K562 (cell line): ENCODE data around the gene EFS. TPM values are rescaled to one million over a fixed set of nuclear protein-coding genes. Genes with fewer than 3 reads are reported as not detected.

ENCODE experiments used
- ATAC-seq: fragments of 200-7000 bp; cut with Tn5 transposase; 3 replicates; pipeline ENCODE4 v1.9.1; 2020; ENCODE audit warnings: moderate library complexity
- BruUV-seq: library from RNA; stranded (reverse); fragments of 400-500 nt; replicated peaks from 2 replicates; lab custom pipeline; 2021; lab: Mats Ljungman, UMichigan
- CTCF ChIA-PET: fragments of 300-600 bp; formaldehyde crosslinking; extraction: SDS; loops from one replicate; lab custom pipeline; 2021; ENCODE audit warnings: low intra/inter-chr PET ratio; lab: Yijun Ruan, JAX
- POLR2A ChIA-PET: fragments of 300-600, 350-650 bp; sonication (Branson Sonifier 250); formaldehyde crosslinking; extraction: SDS; loops from one replicate; lab custom pipeline; 2021; ENCODE audit warnings: antibody characterized with exemption, inconsistent platforms; lab: Yijun Ruan, JAX
- DNase-seq, 4 experiments: peaks; one replicate each; pipeline versions ENCODE4 v3.0.0 to v3.0.0-alpha.2; 2011 to 2018; ENCODE audit warnings: low spot score in 3 of 4, mixed read lengths in 3 of 4; ENCODE audit errors: extremely low read depth in 1 of 4
- FAIRE-seq: peaks from 2 replicates; lab custom pipeline; 2011; peaks lifted over from hg19 to GRCh38; lab: Jason Lieb, UNC
- H2AFZ ChIP-seq: 2 replicates; pipeline ENCODE4 v1.6.0; 2011; ENCODE audit warnings: low read depth, low read length, control low read depth, inconsistent platforms
- H3K27ac ChIP-seq: fragments of 200-600 bp; 3 replicates; pipeline ENCODE4 v1.8.0; 2011; ENCODE audit warnings: low read depth, mild to moderate bottlenecking, control low read depth, inconsistent platforms, low read length, moderate library complexity, mixed read lengths; ENCODE audit errors: extremely low read depth
- H3K27me3 ChIP-seq, 2 experiments: fragments of 300-600 bp in 1 of 2; 2 replicates in 1 of 2; 3 replicates in 1 of 2; pipeline versions ENCODE4 v1.6.0 to v1.8.0; 2011; ENCODE audit warnings: inconsistent platforms in 2 of 2, low read length in 2 of 2, mild to moderate bottlenecking in 1 of 2, mixed read lengths in 1 of 2, moderate library complexity in 1 of 2; ENCODE audit not compliant: control insufficient read depth in 2 of 2, insufficient read depth in 2 of 2
- H3K36me3 ChIP-seq: fragments of 300-600 bp; 3 replicates; pipeline ENCODE4 v1.8.0; 2011; ENCODE audit warnings: mild to moderate bottlenecking, low read length, inconsistent platforms; ENCODE audit not compliant: control insufficient read depth, insufficient read depth
- H3K4me1 ChIP-seq, 2 experiments: fragments of 200-600 bp in 1 of 2; replicated peaks in 1 of 2; 2 replicates in 1 of 2; 3 replicates in 1 of 2; pipeline versions ENCODE4 v1.5.1 to v1.8.0; 2011; ENCODE audit warnings: inconsistent platforms in 2 of 2, low read length in 2 of 2, mild to moderate bottlenecking in 1 of 2, mixed read lengths in 1 of 2, moderate library complexity in 1 of 2; ENCODE audit not compliant: control insufficient read depth in 2 of 2, insufficient read depth in 2 of 2
- H3K4me2 ChIP-seq: 2 replicates; pipeline ENCODE4 v1.6.1; 2011; ENCODE audit warnings: low read length, control low read depth, inconsistent platforms, mixed read lengths; ENCODE audit not compliant: insufficient read depth
- H3K4me3 ChIP-seq: fragments of 200-600 bp; sonication (generic), shearing (Covaris generic); 2 replicates; pipeline ENCODE4 v1.5.1; 2016; ENCODE audit warnings: control low read depth, inconsistent platforms
- H3K79me2 ChIP-seq: fragments of 200-600 bp; 3 replicates; pipeline ENCODE4 v1.8.0; 2011; ENCODE audit warnings: low read length, inconsistent platforms; ENCODE audit not compliant: control insufficient read depth, insufficient read depth
- H3K9ac ChIP-seq, 2 experiments: 2 replicates each; pipeline versions ENCODE4 v1.6.0 to v1.6.1; 2011; ENCODE audit warnings: low read depth in 2 of 2, low read length in 2 of 2, control low read depth in 1 of 2, inconsistent platforms in 1 of 2, mild to moderate bottlenecking in 1 of 2, mixed read lengths in 1 of 2; ENCODE audit not compliant: insufficient read depth in 1 of 2
- H3K9me1 ChIP-seq: one replicate; pipeline ENCODE4 v1.6.0; 2011; ENCODE audit warnings: inconsistent platforms, mild to moderate bottlenecking, low read length, moderate library complexity; ENCODE audit not compliant: control insufficient read depth, insufficient read depth
- H3K9me3 ChIP-seq: replicated peaks from 2 replicates; pipeline ENCODE4 v1.5.1; 2011; ENCODE audit warnings: low read depth, low read length, inconsistent platforms; ENCODE audit not compliant: control insufficient read depth, insufficient read depth
- H4K20me1 ChIP-seq: replicated peaks from 2 replicates; pipeline ENCODE4 v1.6.1; 2011; ENCODE audit warnings: low read length, inconsistent platforms, mixed read lengths; ENCODE audit not compliant: control insufficient read depth, insufficient read depth
- GABPB1 ChIP-seq: sonication (generic); formaldehyde crosslinking; IDR thresholded peaks from 2 replicates; pipeline ENCODE4 v1.8.0; 2022; ENCODE audit warnings: mild to moderate bottlenecking, missing genetic modification reagents
- KLF13 ChIP-seq: fragments of 450-650 bp; IDR thresholded peaks from 2 replicates; pipeline ENCODE4 v1.6.1; 2016; ENCODE audit warnings: missing genetic modification characterization, low read depth, mild to moderate bottlenecking, missing compliant biosample characterization, moderate library complexity, borderline replicate concordance
- L3MBTL2 ChIP-seq: fragments of 450-650 bp; IDR thresholded peaks from 2 replicates; pipeline ENCODE4 v1.6.1; 2016; ENCODE audit warnings: mild to moderate bottlenecking, moderate library complexity
- WGBS: fragments of 100-300 bp; shearing (Covaris generic); methylation state at CpG from one replicate; pipeline ENCODE4 v1.1.6; 2016; ENCODE audit warnings: low coverage, mixed read lengths; ENCODE audit not compliant: insufficient coverage; ENCODE audit errors: missing lambda C conversion rate; 5-methylcytosine and 5-hydroxymethylcytosine counted together
- in situ Hi-C: fragments of 300-500 bp; cut with MboI; formaldehyde crosslinking; loops from 4 replicates; pipeline ENCODE4 v1.15.0; 2018; ENCODE audit warnings: inconsistent platforms, mixed read lengths
- intact Hi-C: fragments of 100-400 bp; cut with micrococcal nuclease; formaldehyde crosslinking; loops from 2 replicates; pipeline ENCODE4 v1.14.2; 2022
- polyA plus RNA-seq, 8 experiments: library from polyadenylated mRNA; depleted of rRNA in 4 of 8; stranded (reverse) in 5 of 8; unstranded in 3 of 8; fragments of >200 nt; fragmentation: Nextera tagmentation in 2 of 8; fragmentation: Illumina TruSeq in 1 of 8; extraction: Ambion mirVana in 2 of 8; extraction: Trizol in 1 of 8; gene quantifications; 2 replicates each; pipeline versions ENCODE4 v1.2.1 to v1.2.3, GENCODE V29; 2011 to 2014; ENCODE audit warnings: inconsistent platforms in 1 of 8, missing spikeins in 1 of 8
- total RNA-seq, 7 experiments: library from RNA; depleted of rRNA in 6 of 7; stranded (reverse); fragments of >200 nt in 6 of 7; fragmentation: Illumina TruSeq in 2 of 7; extraction: Trizol in 2 of 7; gene quantifications; 2 replicates each; pipeline versions ENCODE4 v1.2.1 to v1.2.3, GENCODE V29; 2011 to 2021; ENCODE audit warnings: low replicate concordance in 1 of 7

EFS gene
- total and polyA plus RNA-seq, 9 of the 15 experiments (the other 6 are each of a cell fraction or from before 2014, with no cell fraction given), result 0.01 to 0.03 TPM; not detected in 7

DNA sequence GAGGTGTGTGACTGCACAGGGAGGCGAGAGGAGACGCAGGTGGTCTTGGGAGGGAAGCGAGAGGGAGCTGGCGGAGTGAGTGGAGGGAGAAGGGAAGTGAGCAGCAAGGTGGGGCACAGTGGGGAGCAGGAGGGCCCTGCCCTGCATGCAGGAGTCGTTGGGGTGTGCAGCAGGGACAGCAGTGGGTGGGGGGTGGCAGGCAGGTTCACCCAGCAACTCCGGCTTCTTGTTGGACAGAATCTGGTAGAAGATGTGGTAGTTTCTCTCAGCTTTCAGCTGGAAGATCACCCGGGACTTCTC is 38.1 kb upstream of the EFS start:
- WGBS, result 0% methylated on average over 4 of the region's 7 CpGs

DNA sequence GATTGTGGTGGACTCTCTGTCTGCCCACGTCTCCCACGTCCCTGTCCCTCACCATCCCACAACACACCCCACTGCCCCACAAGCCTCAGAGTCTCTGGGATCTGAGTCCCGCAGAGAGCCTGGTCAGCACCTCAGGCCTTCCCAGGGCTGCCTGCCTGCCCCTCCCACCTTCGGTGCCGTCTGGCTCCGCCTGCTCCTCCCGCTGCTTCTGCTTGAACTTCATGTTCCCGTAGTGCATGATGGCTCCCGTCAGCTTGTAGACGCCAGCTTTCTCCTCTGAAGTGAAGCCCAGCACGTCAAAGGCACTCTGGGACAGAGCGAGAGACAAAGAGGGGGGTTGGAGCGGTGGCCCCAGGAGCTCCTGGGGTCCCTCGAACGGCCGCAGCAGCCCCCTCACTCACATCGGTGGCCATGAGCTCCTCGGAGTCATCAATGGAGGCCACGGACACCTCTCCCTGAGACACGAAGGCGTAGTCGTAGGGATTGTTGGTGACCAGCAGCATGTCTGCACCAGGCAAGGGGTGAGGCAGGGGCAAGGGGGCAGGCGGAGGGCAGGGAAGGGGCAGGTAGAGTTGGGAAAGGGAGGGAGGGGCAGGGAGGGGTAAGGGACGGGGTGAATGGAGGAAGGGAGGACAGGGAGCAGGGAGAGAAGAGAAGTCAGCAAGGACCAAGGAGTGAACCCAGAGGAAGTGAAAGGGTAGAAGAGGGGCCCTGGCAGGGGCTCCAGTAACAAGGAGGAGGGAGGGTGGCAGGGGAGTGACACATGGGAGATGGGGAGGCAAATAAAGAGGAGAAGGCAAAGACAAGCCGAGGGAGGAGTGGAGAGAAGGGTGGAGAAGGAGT is 37.5 kb upstream of the EFS start:
- in situ Hi-C loops (no loop called here), intact Hi-C loops (no loop called here)
- POLR2A ChIA-PET, result no interaction called here
- Histone ChIP-seq H3K79me2 (no peaks in the 10 kb centered on the region), H2AFZ (peak overlapping the region; percentile 63), H3K9me1 (no peaks in the 10 kb centered on the region)
- no peak for FAIRE-seq
- peak; percentile 79 for ATAC-seq
- CTCF ChIA-PET, result no interaction called here
- no TSS peak for BruUV-seq
- 0 out of 2 replicates have a peak, but pooled peaks have one; percentile 33 for TF ChIP-seq L3MBTL2
- TF ChIP-seq KLF13 (tag), result no peak
- TF ChIP-seq, all 486 proteins: peak for 1
- peak overlapping the region in 1 of 2 experiments; percentile 71; a peak in 2 of 4 replicates for H3K9ac ChIP-seq
- H4K20me1 ChIP-seq, result no peaks in the 10 kb centered on the region
- H3K4me1 ChIP-seq, result peaks cover 0 to 6% of the 10 kb centered on the region in 2 experiments; a peak in 2 of 5 replicates
- no peak overlapping the region for H3K27ac ChIP-seq
- H3K9me3 ChIP-seq, result no peaks in the 10 kb centered on the region
- peak in 3 of 4 experiments; percentile 27 to 31 (median 28) for DNase-seq
- H3K27me3 ChIP-seq, result peaks cover 11 to 64% of the 10 kb centered on the region in 2 experiments; a peak in 4 of 5 replicates
- under 1% methylated on average over 17 of the region's 25 CpGs for WGBS
- H3K4me3 ChIP-seq, result no peak overlapping the region
- H3K4me2 ChIP-seq, result peak overlapping the region; percentile 41
- H3K36me3 ChIP-seq, result no peaks in the 10 kb centered on the region

More for the DNA sequence above, 38.1 kb upstream of the EFS start:
- H3K27me3 ChIP-seq, result peaks cover 14 to 68% of the 10 kb centered on the region in 2 experiments; a peak in 4 of 5 replicates
- no peak for TF ChIP-seq GABPB1
- TF ChIP-seq, all 486 proteins: peak for 0
- no peak overlapping the region for H3K4me2 ChIP-seq
- no TSS peak for BruUV-seq
- POLR2A ChIA-PET, result no interaction called here
- H3K36me3 ChIP-seq, result no peaks in the 10 kb centered on the region
- no peaks in the 10 kb centered on the region for H3K9me3 ChIP-seq
- no peak overlapping the region for H3K9ac ChIP-seq
- ATAC-seq (no peak), FAIRE-seq (no peak), DNase-seq (no peak)
- peaks cover 0 to 6% of the 10 kb centered on the region in 2 experiments; a peak in 2 of 5 replicates for H3K4me1 ChIP-seq
- H3K4me3 ChIP-seq, result no peak overlapping the region
- H2AFZ ChIP-seq, result no peak overlapping the region
- no peaks in the 10 kb centered on the region for H3K79me2 ChIP-seq
- intact Hi-C loops (no loop called here), in situ Hi-C loops (no loop called here)
- no peaks in the 10 kb centered on the region for H3K9me1 ChIP-seq
- H4K20me1 ChIP-seq, result no peaks in the 10 kb centered on the region
- no peak overlapping the region for H3K27ac ChIP-seq
- CTCF ChIA-PET, result no interaction called here
